ENCODE data around the gene FANK1.

The FANK1 gene

GRCh38 chr10:125984346-125984745, 88.0 kb downstream of the FANK1 start:
- DNase-seq (ENCODE audit: low read depth in 4 of 4, low spot score in 1 of 4) = no peak

GRCh38 chr10:125984865-125985495, 88.6 kb downstream of the FANK1 start:
- no peak for DNase-seq (ENCODE audit: low read depth in 4 of 4, low spot score in 1 of 4)

GRCh38 chr10:125985557-125986240, 89.3 kb downstream of the FANK1 start:
- no peak for DNase-seq (ENCODE audit: low read depth in 4 of 4, low spot score in 1 of 4)

- DNase-seq (ENCODE audit: low read depth in 4 of 4, low spot score in 1 of 4) = no peak
Measured at GRCh38 chr10:125989791-125990190, 93.4 kb downstream of the FANK1 start.

DNA sequence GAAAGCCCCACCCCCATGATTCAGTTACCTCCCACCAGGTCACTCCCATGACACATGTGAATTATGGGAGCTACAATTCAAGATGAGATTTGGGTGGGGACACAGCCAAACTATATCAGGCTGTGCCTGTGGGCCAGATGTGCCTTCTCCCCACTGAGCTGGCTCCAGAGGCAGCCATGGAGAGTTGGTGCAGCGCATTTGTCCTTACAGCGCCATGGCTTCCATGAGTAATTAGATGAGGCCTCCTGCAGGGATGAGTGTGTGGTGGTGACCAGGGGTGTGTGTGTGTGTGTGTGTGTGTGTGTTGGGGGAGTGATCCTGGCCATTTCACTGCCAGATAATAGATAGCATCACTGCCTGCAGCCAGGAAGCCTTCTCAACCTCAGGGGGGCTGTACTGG, 94.6 kb downstream of the FANK1 start:
- no peak for DNase-seq (ENCODE audit: low read depth in 4 of 4, low spot score in 1 of 4)

DNA sequence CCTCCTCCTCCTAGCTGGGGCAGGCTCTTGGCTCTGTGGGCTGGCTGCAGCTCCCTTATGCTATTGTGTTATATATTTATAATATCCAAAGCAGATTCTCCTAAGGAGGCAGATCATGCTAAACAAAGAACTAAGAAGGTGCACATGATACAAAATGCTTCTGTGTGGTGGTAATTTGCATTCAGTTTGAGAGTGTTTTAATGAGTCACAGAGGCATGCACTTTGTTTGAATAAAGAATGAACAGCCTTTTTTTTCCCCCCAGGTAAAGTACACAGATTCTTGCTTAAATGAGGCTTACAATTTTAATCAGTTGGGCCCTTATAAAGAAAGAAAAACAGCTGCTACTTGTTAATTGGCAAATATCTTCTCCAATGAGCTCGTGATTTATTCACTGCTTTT, 95.0 kb downstream of the FANK1 start:
- DNase-seq (ENCODE audit: low read depth in 4 of 4, low spot score in 1 of 4) = no peak

DNA sequence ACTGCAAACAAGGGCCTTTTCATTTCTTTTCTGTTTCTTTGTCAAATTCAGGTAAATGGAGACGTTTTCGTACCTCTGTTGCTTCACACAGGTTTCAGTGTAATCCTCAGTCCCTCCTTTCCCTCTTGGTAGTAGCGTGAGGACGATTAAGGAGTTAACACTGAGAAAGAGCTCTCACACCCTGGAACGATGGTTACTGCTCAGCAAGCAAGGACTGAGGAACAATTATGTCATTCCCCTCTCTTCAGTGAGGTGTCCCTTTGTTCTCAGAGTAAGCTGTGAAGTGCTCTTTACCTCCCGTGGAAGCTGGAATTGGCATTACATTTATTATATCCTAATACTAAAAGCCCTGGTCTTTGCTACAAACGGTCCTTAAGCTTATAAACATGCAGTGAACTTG, 95.9 kb downstream of the FANK1 start:
- no peak for DNase-seq (ENCODE audit: low read depth in 4 of 4, low spot score in 1 of 4)

DNA sequence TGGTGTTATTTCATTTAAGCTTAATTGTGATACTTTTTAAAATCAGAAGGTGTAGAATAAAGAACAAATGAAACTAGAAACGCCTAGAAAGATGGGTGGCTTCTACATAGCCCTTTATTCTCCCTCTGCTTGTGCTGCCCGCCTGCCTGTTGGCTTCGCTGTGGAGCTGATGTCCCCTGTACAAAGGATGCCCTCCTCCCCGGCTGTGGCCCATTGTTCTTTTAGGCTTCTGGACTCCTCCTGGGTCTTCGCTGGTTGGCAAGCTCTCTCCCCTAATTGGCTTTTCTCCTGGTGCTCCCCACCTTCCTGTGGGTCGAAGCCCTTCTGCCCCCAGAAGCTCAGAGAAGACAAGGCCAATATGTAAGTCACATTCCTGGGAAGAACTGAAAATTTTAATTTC, 98.2 kb downstream of the FANK1 start:
- no peak for DNase-seq (ENCODE audit: low read depth in 4 of 4, low spot score in 1 of 4)

DNA sequence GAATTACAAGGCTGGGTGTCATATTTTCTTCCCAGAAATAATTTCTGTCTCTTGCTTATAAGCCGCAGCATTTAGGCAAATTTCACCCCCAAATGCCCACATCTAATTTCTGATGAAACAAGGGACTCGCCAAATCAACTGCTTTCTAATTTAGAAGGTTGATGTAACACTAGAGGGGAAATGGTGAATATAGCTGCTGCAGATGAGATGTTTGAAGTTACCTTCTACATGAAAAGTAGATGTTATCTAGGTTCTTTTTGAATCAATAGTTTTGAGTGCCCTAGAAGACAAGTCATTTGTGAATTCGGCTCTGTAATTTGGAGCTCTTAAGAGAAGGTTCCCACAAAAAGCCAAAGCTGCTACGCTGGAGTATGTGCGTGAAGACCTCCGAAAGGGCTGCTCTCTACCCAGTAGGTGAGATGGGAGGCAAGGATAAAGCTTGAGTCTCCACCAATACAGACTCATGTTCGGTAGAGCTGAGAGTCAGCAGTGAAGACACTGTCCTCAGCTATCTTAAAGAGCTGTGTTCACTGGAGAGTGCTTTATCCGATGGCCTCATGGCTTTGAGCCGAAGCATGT, 99.5 kb downstream of the FANK1 start:
- no peak for DNase-seq (ENCODE audit: low read depth in 4 of 4, low spot score in 1 of 4)

DNA sequence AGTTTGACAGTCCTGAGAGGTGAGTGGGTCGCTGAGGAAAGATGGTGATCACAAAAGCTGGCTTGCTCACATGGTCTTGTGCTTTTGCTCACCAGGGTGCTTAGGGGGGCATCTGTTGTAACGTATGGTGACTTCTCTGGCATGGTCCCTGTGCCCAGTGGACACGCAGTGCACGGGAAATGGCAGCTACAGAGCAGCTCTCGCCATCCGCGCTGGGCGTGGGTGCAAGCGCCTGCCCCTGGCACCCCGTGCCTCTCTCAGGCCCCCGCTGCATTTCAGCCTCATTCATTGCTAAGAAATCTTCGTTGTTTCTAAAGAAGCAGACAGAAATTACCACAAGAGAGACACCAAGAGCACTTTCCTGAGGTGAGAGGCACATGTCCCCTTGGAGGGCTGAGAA, 101.2 kb downstream of the FANK1 start:
- no peak for DNase-seq (ENCODE audit: low read depth in 4 of 4, low spot score in 1 of 4)

DNA sequence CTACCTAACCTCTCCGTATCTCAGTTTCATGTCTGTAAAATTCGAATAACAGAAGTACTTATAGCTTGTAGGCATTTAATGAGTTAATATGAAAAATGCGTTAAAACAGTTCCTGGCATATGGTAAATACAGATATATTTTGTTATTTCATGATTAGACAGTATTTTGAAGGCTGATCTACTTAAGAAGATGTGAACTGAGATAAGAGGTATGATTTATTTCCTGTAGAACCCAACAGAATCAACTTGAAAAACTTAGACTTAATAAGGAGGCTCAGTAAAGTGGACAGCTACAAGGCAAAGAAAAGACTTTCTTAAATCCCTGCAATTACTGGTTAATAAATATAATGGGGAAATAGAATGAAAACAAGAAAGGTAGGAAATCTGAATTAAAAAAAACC, 103.3 kb downstream of the FANK1 start:
- DNase-seq (ENCODE audit: low read depth in 4 of 4, low spot score in 1 of 4) = no peak

- DNase-seq (ENCODE audit: low read depth in 4 of 4, low spot score in 1 of 4) = no peak
Measured at GRCh38 chr10:126001576-126001975, 105.2 kb downstream of the FANK1 start.

GRCh38 chr10:126004752-126005151, 108.4 kb downstream of the FANK1 start:
- DNase-seq (ENCODE audit: low read depth in 4 of 4, low spot score in 1 of 4) = no peak

DNA sequence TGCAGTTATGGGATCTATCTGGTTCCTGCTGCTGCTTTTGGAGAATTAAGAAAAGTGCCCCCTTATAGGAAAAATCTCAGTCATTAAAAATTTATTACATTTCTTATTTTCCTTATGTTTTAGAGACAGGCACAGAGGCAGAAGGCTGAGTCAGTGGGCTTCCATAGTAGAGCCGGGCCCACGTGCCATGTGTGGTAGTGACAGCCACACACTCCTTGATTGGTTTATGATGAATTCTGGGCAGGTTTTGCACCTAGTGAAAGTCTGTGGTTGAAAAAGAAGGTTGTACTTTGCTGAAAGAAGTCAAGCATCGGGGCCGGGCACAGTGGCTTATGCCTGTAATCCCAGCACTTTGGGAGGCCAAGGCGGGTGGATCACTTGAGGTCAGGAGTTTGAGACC, 109.9 kb downstream of the FANK1 start:
- DNase-seq (ENCODE audit: low read depth in 4 of 4, low spot score in 1 of 4) = no peak

GRCh38 chr10:126006906-126007305, 110.5 kb downstream of the FANK1 start:
- no peak for DNase-seq (ENCODE audit: low read depth in 4 of 4, low spot score in 1 of 4)

GRCh38 chr10:126009650-126010049, 113.3 kb downstream of the FANK1 start:
- DNase-seq (ENCODE audit: low read depth in 4 of 4, low spot score in 1 of 4) = no peak

- DNase-seq (ENCODE audit: low read depth in 4 of 4, low spot score in 1 of 4) = no peak
Measured at GRCh38 chr10:126011995-126012394, 115.6 kb downstream of the FANK1 start.

DNA sequence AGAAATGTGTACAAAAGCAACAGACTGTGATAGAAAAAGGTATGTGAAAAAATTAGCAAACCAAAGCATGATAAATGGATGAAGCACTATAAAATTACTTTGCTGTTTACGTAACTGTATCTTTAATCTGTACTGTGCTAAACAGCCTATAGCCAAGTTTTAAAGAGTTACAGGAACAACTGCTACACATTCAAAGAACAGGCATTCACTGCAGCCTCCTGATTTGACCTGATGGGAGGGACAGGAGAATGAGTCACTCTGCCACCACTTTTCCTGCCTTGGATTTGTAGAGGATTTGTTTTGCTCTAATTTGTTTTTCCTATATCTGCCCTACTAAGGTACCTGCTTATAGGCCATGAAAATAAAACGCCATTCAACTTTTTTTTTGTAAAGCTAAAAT, 116.1 kb downstream of the FANK1 start:
- DNase-seq (ENCODE audit: low read depth in 4 of 4, low spot score in 1 of 4) = no peak

DNA sequence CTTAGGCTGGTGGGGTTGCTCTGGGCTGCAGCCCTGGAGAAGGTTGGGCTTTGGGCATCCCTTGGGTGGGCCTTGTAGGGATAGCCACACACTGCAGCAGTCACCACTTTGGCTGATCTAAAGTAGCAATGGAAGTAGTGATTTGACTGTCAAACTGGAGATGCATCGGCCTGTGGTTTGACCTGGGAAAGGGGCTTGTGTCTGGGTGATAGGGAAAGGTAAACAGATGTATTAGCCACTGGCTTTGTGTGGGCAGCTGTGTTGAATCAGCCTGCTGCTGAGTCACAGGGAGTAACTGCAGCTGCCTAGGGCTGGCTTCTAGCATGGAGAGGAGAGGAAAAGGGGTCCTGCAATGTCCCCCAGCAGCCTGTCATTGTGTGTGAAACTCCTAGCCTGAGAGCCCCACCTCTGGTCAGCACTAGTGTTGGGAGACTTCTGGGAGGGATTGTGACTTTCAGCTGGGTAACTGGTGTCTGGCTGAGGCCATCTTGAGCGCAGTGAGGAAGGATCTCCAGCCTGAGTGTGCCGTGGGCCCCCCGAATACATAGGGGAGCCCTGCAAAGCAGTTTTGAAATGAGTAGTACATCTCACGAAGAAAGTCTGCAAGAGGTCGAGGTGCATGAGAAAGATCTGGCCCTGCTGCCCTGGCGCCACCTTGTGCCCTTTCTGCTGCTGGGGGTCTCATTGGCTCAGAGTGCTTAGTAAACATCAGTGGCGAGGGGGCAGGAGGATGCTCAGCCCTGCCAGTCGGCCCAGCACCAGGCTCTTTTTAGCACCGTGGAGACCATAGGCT, 117.3 kb downstream of the FANK1 start:
- no peak for DNase-seq (ENCODE audit: low read depth in 4 of 4, low spot score in 1 of 4)

DNA sequence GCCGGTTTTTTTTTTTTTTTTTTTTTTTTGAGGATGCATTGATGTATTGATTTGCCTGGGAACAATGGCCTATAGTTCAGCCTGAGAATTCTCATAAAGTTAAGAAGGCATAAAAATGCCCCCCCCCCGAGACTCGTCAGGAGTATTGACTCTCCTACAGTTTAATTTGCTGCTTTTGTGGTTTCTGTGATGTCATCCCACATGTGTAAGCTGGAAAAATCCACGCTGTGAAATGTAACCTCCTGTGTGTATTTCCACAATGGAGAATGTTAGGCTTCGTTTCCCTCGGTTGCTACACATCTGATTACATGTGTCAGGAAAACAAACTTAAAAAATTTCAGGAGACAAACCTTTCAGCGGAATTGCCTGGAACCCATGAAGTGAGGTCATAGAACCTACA, 117.9 kb downstream of the FANK1 start:
- DNase-seq (ENCODE audit: low read depth in 4 of 4, low spot score in 1 of 4) = no peak

DNA sequence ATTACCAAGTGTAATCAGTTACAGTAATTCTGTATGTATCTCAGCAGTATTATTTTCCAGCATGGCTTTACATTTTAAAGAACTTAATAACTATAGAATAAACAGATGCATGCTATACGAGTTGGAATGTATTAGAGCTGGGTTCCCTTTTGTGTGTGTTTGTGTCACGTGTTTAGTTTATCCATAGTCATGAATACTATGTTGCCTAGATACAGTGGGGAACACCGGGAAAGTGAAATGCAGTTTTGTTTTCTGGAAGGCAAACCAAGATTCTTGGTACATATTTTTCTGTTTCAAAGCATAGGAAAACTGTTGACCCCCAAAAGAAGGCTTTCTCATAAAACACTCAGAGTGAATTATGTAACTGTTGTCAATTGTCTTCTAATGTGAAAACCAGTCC, 119.0 kb downstream of the FANK1 start:
- no peak for DNase-seq (ENCODE audit: low read depth in 4 of 4, low spot score in 1 of 4)

Measured in stimulated activated CD4-positive, alpha-beta T cell treated with anti-CD3 and anti-CD28 coated beads, Interleukin-1b, Interleukin-23, amount 100 ng/mL, for 24 hours (primary cell).